ENCODE results near the gene FKBP15.
"Not testable (repeated sequence)": the region's sequence is repeated elsewhere in the genome, so short reads cannot be mapped to it uniquely, and the experiment has no call there.

FKBP15 gene

DNA sequence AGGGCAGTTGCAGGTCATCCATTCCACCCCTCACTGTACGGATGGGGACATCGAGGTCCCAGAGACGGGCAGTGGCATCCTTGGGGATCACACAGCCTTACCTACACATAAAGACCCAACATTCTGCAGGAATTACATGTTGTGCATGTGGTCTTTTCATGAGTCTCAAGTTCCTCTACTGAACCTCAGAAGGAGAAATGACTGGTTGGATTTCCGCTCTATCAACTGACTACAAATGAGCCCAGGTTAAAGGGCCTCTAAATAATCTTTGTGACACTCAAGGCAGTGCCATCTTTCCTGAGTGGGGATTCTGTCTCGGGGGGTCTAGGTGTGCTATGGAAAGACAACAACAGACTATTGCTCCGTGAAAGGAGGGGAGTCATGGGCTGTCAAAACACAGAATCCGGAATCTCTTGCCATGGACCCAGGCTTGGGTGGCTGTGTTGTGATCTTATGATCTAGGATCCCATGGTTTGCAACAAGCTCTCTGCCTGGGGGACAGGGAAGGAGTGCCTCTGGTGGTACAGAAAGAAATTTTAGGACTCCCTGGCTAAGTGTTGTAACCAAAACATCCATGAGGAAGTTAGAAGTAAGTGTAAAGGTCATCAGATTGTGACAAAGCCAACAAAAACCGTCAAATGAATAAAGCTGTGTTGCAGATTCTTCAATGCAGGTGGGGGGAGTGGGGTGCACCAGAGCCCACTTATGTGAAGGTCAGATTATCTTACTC, 72.1 kb downstream of the FKBP15 start:
- no peak for DNase-seq

DNA sequence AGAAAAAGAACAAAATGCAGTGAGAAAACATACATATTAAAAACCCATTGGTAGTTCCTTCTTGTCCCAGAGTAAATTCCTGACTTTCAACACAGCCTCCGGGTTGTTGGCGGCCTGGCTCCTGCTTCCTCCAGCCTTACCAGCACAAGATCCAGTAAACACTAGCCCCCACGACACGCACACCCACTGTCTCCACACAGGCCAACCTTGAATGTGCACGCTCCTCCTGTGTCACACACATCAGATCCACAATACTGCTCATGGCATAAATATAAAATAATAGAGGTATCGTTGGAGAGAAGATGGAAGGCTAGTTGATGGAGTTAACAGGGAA, 72.7 kb downstream of the FKBP15 start:
- no peak for DNase-seq

DNA sequence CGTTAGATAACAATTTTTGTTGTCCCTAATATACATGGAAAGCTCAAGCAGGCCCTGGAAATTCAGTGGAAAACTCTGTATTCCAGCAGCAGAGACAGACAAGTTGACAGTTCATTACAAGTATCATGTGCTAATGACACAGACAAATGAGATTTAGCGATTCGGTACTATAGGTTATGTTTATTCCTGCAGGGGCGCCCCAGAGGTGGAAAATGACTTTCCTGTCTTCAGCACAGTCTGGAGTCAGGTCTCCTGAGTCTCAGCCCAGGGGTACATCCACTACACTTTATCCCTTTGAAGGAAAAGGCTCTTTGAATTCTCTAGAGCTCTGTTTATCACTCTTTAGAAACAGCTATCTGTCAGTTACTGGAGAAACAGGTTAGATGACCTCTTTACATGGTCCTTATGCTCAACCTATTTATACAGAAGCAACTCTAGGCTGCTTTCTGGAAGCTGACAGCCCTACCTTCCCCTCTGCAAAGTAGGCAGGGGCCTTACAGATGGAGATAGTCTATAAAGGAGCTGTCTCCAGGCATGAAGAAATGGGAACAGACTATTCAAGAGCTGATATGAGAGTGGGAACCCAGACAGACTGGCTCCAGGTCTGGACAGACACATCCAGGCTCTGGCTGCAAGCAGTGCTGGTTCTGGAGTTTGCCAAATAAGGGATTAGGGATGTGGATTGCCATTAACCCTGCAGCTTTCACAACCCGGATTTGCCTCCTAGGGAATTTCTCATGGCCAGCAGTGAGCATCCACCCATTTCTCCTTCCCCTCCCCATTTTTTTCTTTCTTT, 77.4 kb downstream of the FKBP15 start:
- DNase-seq = no peak

DNA sequence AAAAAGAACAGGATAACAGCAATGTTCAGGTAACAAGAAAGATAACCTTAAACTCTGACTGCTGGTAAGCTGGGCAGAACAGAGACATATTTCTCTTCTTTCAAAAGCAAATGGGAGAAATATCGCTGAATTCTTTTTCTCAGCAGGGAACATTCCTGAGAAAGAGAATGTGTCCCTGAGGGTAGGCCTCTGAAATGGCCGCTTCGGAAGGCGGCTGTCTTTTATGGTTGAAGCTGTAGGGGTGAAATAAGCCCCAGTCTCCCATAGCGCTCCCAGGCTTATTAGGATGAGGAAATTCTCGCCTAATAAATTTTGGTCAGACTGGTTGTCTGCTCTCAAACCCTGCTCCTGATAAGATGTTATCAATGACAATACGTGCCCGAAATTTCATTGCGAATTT, 80.2 kb downstream of the FKBP15 start:
- not testable (repeated sequence) for DNase-seq

DNA sequence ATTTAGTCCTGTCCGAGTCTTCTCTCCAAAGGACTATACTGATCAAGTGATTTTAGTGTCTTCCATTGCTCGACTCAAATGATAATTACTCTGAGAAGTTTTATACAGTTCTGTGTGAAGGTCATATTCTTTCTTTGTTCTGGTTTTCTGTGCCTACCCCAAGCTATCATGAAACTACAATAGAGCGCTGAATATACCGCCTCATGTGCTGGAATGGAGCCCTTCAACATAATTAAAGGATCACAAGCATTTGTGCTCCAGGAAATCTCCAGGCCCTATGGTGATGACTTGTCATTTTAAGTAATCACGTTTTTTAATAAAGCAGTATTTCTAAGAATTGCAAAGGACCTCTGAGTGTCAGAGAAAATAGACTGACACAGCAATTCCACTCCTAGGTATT, 81.1 kb downstream of the FKBP15 start:
- DNase-seq = no peak

DNA sequence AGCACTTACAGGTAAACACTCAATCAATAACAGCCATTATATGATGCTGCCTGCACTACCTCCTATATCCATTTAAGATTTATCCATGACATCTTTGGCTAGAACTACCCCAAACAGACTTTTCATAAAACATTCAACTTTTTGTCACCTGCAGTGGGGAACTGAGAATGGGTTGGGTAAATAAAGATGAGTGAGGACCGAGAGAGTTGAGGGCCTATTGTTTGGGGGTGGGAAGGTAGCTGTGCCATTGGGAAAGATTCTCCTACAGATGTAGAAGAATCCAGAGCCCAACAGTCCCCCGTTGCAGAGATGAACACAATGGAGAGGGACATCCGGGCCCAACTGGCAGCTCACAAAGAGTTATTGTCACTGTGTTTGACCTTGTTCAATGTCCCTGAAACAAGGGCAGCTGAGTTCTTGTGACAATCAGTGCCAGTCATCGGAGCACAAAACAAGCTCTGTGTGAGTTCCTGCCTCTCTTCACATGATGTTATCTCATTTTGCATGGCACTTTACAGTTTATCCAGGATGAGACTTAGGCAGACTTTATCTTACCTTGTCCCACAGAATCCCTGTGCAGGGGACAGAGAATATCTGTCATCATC, 81.8 kb downstream of the FKBP15 start:
- no peak for DNase-seq

DNA sequence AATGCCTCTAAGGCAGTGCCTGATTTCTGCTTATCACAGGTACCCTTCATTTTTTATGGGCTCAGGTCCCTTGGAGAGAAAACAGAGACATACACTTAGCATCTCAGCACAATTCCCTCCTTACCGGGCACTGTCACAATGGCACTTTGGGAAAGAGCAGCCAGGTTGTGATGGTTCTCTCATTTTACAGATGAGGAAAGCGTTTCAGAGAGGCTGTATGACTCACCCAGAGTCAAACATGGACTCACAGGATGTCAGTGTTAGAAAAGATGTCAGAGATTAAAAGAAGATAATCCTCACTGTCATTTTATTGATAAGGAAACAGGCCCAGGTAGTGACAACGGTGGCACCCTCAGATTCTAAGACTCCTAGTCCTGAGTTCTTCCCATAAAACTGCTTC, 82.3 kb downstream of the FKBP15 start:
- no peak for DNase-seq

DNA sequence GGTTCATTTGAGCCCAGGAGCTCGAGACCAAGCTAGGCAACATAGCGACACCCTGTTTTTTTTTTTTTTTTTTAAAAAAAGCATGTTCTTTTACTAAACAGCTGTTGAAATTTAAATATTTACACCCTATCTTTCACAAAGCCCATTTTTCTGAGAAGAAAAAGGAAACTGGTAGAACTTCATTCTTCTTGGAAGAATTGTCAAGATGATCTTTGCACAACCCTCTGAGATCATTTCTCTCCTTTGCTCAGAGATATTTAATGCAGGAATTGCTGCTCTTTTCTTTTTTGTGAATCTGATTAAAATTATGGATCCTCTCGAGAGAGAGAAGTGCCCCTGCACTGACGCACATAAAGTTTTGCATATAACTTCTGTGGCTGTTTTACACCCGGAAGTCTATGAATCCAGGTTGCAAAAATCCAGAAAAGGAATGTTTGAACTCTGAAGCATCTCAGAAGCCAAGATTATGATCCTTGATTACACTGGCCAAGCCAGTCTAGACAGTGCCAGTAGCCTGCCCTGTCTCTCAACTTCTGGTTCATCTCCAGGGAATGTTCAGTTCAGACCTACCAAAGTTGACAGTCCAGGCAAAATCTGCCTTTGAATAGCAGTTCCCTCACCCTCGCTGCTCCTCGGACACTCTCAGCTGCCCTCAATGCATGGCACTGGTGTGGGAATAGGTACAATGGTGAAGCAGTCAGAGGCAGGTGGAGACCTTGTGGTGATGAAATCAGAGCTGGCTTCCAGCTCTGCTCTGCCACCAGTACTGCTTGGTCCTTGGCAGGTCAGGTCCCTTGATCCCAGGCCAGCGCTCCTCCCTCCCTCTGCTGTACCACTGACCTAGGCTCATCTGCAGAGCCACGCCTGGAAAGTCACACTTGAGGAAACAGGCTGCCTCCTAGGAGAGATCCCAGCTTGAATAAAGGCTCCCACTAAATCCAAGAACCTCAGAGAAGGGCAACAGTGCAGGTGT, 83.6 kb downstream of the FKBP15 start:
- no peak for DNase-seq

DNA sequence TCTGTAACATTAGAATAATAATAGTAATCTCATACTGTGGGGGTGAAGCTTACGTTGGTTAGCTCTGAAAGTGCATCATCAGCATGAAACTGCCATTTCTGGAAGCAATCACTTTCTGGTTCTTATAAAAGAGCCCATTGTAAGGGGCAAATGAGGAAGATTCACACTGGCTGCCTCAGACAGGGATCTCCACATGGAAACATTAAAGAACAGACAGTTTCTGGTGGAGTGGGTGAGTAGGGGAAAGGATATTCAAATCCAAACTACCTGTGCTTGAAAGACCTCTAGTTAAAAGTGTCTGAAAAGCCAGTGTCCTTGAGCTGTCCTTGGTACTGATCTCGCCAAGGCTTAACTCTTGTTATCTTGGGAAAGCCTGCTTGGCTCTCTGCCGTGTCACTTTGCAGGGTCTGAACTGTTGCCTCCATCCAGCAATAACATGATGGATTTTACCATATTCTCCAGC, 89.4 kb downstream of the FKBP15 start:
- no peak for DNase-seq

DNA sequence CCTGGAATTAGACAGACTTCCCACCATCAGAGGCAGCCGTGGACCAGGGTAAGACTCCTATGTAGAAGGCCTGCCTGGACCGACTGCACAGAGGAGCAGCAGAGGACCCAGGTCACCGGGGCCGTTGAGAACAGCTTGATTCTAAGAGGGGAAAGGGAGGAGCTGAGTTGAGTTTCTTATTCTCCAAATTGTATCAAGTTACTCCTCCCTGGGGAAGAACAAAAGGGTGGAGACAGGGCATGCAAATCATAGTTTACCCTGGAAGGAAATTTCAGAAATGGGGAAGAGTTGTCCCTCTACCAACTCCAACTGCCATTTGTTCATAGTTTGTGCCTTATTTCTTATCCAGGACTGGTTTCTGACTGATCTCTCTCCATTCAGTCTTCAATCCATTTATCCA, 91.2 kb downstream of the FKBP15 start:
- no peak for DNase-seq

DNA sequence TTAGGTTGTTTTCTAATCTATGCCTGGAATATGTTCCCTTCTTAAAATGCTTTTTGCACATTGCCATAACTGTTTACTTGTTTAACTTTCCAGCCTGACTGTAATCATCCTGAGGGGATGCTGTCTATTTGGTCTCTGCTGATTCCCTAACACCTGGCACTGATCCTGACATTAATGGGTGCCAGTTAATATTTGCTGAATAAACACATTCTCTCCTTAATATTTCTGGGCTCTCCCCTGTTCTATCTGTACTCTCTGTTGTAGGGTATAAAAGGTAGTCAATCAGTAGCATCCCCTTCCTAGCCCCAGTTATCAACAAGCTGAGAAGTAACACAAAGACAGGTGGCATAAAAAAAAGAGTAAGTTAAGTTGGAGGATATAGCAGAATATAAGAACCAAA, 91.6 kb downstream of the FKBP15 start:
- DNase-seq = no peak

DNA sequence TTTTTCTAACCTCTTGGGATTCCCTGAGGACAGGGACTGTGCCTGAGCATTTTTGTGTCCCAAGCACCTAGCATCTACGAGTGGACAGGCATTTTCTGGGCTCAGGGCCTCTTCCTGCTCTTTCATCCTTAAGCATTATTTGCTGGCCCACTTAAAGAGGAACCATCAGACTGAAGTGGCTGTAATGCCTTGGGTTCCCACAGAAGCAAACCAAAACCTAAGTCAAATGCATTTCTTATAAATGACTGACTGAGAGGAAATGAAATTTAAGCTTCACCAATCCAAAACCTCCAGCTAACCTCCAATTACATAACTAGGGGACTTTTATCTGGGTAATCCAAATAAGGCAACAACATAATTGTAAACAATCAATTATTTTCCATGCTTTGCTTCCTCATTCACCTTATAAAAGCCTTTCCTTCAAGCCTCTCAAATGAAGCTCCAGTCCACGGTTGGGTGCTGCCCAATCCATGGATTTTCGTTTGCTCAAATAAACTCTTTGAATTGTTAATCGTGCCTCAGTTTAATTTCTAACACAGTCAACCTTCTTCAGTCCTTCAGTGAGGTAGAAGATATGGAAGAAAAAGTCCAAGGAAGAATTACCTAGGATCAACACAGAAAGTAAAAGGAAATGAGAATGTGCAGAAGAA, 95.6 kb downstream of the FKBP15 start:
- DNase-seq = no peak

DNA sequence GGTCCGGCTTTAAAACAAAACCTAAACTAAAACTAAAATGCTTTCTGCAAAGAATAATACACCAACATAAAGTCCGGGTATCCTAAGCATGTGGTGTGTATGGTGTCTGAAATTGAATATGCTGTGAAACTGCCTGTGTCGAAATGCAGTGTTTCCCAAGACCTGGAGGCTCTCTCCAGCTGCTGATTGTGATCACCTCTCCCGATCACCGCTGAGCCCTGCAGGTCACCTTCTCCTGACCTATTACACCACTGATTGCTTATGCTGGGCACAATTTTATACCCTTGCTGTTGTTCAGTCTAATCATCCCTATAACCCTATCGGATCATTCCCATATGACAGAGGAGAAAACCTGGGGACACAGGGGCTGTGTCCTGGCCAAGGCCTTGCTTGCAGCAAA, 102.2 kb downstream of the FKBP15 start:
- not testable (repeated sequence) for DNase-seq

All from bone marrow (tissue), 2 donors.